B cell (primary cell): Measurements from ENCODE around the gene TMPRSS11A.

Experiments used
- CTCF ChIP-seq: fragments of 200-600 bp; IDR thresholded peaks from one replicate; pipeline ENCODE4 v1.8.0; 2022; ENCODE audit warnings: antibody characterized with exemption, mild to moderate bottlenecking
- EZH2 ChIP-seq: IDR thresholded peaks from 2 replicates; pipeline ENCODE4 v1.6.1; 2012; ENCODE audit warnings: borderline replicate concordance, low read depth, mild to moderate bottlenecking, moderate library complexity, low read length; ENCODE audit not compliant: insufficient read depth, poor library complexity, severe bottlenecking

DNA sequence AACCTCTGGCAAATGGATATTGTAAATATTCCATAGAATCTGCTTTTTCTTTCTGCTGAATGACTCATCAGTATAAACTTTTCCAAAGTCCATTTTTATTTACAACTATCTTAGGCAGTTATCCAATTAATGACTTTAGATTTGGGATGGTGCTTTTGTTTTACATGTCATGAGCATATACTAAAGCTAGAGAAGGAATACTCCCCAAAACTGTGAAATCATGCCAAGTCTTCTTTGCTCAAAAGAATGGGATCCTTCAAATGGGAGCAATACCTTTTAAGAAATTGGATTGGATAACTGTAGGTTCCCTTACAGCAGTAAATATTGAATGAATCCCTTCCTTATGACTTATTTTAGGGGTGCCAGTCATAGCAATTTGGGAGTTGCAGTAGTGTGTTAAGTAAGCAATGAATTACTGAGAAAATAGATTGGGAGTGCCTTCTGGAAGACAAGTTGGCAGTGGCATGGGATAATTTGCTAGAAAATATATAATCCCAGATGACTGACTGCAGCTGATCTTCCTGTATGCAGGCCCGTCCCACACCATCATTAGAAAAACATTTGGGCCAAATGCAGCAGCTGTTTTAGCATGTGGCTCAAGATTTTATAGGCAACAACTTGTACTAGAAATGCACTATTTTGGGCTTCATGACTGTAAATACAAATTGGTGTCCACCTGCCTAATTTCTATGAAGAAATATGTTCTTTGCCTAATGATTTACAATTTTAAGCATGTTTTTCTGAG lies 82.3 kb downstream of the TMPRSS11A start:
- TF ChIP-seq CTCF (no peak), EZH2 (no peak)
